H1 (cell line): ENCODE data around the gene LHX2. TPM values are rescaled to one million over a fixed set of nuclear protein-coding genes. Genes with fewer than 3 reads are reported as not detected.

ENCODE experiments used
- BCL11A ChIP-seq, 2 experiments: IDR thresholded peaks; one replicate each; pipeline ENCODE4 v1.6.1; 2011; ENCODE audit warnings: low read depth in 2 of 2, low read length in 2 of 2, mild to moderate bottlenecking in 2 of 2
- CBX8 ChIP-seq: fragments of 300-800, 300-1000 bp; sonication (generic); IDR thresholded peaks from 2 replicates; pipeline ENCODE4 v1.7.1; 2016; ENCODE audit warnings: low read depth, low read length, borderline replicate concordance
- CHD1 ChIP-seq: IDR thresholded peaks from 2 replicates; pipeline ENCODE4 v1.6.1; 2012; ENCODE audit warnings: low read depth, low read length, improper control_type of control experiment
- CHD7 ChIP-seq: fragments of 300-600 bp; sonication (generic); IDR thresholded peaks from 2 replicates; pipeline ENCODE4 v1.7.1; 2012; ENCODE audit warnings: low read length, moderate library complexity, mild to moderate bottlenecking, inconsistent platforms; ENCODE audit not compliant: insufficient replicate concordance
- GABPA ChIP-seq: IDR thresholded peaks from 2 replicates; pipeline ENCODE4 v1.6.1; 2011; ENCODE audit warnings: mild to moderate bottlenecking, low read length, moderate library complexity, borderline replicate concordance; ENCODE audit not compliant: insufficient read depth
- JUN ChIP-seq: IDR thresholded peaks from 2 replicates; pipeline ENCODE4 v1.6.1; 2011; ENCODE audit warnings: low read depth, mild to moderate bottlenecking, improper control_type of control experiment, low read length
- JUND ChIP-seq: IDR thresholded peaks from 2 replicates; pipeline ENCODE4 v1.6.1; 2011; ENCODE audit warnings: mild to moderate bottlenecking, improper control_type of control experiment, low read length
- KDM5A ChIP-seq: fragments of 200-600 bp; IDR thresholded peaks from 2 replicates; pipeline ENCODE4 v1.7.1; 2012; ENCODE audit warnings: mild to moderate bottlenecking, low read length, inconsistent platforms, mixed read lengths
- POLR2A ChIP-seq, 2 experiments: IDR thresholded peaks; 1 replicate in 1 of 2; 2 replicates in 1 of 2; pipeline ENCODE4 v1.6.1; 2011; ENCODE audit warnings: low read depth in 2 of 2, low read length in 2 of 2, mild to moderate bottlenecking in 2 of 2; ENCODE audit errors: control extremely low read depth in 1 of 2
- RAD21 ChIP-seq, 2 experiments: IDR thresholded peaks in 1 of 2; conservative IDR thresholded peaks in 1 of 2; 2 replicates each; pipeline ENCODE4 v1.6.1; 2011; ENCODE audit warnings: low read depth in 2 of 2, low read length in 2 of 2, improper control_type of control experiment in 1 of 2, inconsistent platforms in 1 of 2, mild to moderate bottlenecking in 1 of 2, moderate library complexity in 1 of 2
- SP4 ChIP-seq: IDR thresholded peaks from 2 replicates; pipeline ENCODE4 v1.6.1; 2012; ENCODE audit warnings: low read length, inconsistent platforms
- YY1 ChIP-seq: IDR thresholded peaks from 2 replicates; pipeline ENCODE4 v1.6.1; 2011; ENCODE audit warnings: low read depth, mild to moderate bottlenecking, low read length
- polyA plus RNA-seq, 7 experiments: library from polyadenylated mRNA; depleted of rRNA in 3 of 7; stranded (reverse) in 5 of 7; unstranded in 2 of 7; fragments of >200 nt in 5 of 7; fragments of 200-250 nt in 2 of 7; gene quantifications; 1 replicate in 5 of 7; 2 replicates in 1 of 7; 4 replicates in 1 of 7; pipeline versions ENCODE4 v1.2.1 to v1.2.3, GENCODE V29; 2011 to 2013; ENCODE audit warnings: missing spikeins in 2 of 7, mixed read lengths in 2 of 7
- total RNA-seq: library from RNA; stranded (reverse); fragmentation: NEBNext Ultra II Directional; extraction: Animal tissue kit (Norgen Biotek cat#: 25700); gene quantifications from 2 replicates; pipeline ENCODE4 v1.2.1, GENCODE V29; 2021

Gene LHX2
- total and polyA plus RNA-seq, 2 of the 8 experiments (the other 6 are each of a cell fraction or from before 2014, with no cell fraction given): 0.11 to 0.86 TPM

GRCh38 chr9:124036578-124036977, 25.0 kb downstream of the LHX2 start (continued):
- TF ChIP-seq CHD7 (no peak), KDM5A (no peak), BCL11A (IDR thresholded peaks at IDR 0.05; ENCODE audit: low read depth in 2 of 2, low read length in 2 of 2) (no peak), YY1 (no peak), GABPA (no peak), CBX8 (no peak), RAD21 (IDR thresholded peaks at IDR 0.05 in 1 of 2, conservative IDR thresholded peaks at IDR 0.05 in 1 of 2; ENCODE audit: low read depth in 2 of 2, low read length in 2 of 2) (no peak), JUN (no peak), CHD1 (no peak), SP4 (no peak), POLR2A (IDR thresholded peaks at IDR 0.05; ENCODE audit: control extremely low read depth in 1 of 2, low read depth in 2 of 2, low read length in 2 of 2) (no peak), JUND (no peak)
- TF ChIP-seq, all 59 proteins: peak for 0
